B cell (primary cell): ENCODE data around the gene CDK5RAP1. TPM values are rescaled to one million over a fixed set of nuclear protein-coding genes. Genes with fewer than 3 reads are reported as not detected.
A peak's percentile ranks its signal among the peaks of the same experiment; 100 is the strongest.

ENCODE experiments used
- ATAC-seq: fragments of 200-7000 bp; cut with Tn5 transposase; one replicate; pipeline ENCODE4 v1.10.0; 2021; ENCODE audit warnings: low read depth, mild to moderate bottlenecking, moderate number of reproducible peaks, moderate library complexity
- CTCF ChIA-PET: fragments of 350-600 bp; sonication (Branson Sonifier 250); formaldehyde crosslinking; loops from one replicate; lab custom pipeline; 2021; ENCODE audit warnings: antibody characterized with exemption, inconsistent platforms; lab: Charles Lee
- POLR2A ChIA-PET: fragments of 350-600 bp; sonication (Branson Sonifier 250); formaldehyde crosslinking; loops from one replicate; lab custom pipeline; 2021; ENCODE audit warnings: antibody characterized with exemption; lab: Charles Lee
- DNase-seq: peaks from one replicate; pipeline ENCODE4 v3.0.0; 2013
- H2AFZ ChIP-seq: 2 replicates; pipeline ENCODE4 v1.6.1; 2012; ENCODE audit warnings: mild to moderate bottlenecking, low read depth, low read length; ENCODE audit not compliant: insufficient read depth, poor library complexity, severe bottlenecking
- H3K27ac ChIP-seq, 2 donors: 1 replicate in 1 of 2; 2 replicates in 1 of 2; pipeline ENCODE4 v1.5.1; 2012 to 2013; ENCODE audit warnings: low read length in 2 of 2, mild to moderate bottlenecking in 2 of 2, moderate library complexity in 1 of 2
- H3K27me3 ChIP-seq, 4 experiments: fragments of 200-600 bp in 1 of 4; sonication (generic) in 1 of 4; replicated peaks in 1 of 4; 1 replicate in 2 of 4; 2 replicates in 2 of 4; pipeline versions ENCODE4 v1.6.1 to v1.7.0; 2013 to 2016; ENCODE audit warnings: low read length in 3 of 4, mild to moderate bottlenecking in 2 of 4, mixed read lengths in 1 of 4, moderate library complexity in 1 of 4; ENCODE audit not compliant: insufficient read depth in 4 of 4, control insufficient read depth in 3 of 4; ENCODE audit errors: control extremely low read depth in 1 of 4
- H3K36me3 ChIP-seq, 2 experiments: replicated peaks in 1 of 2; 1 replicate in 1 of 2; 2 replicates in 1 of 2; pipeline versions ENCODE4 v1.6.1 to v1.7.1; 2013; ENCODE audit warnings: low read length in 1 of 2; ENCODE audit not compliant: insufficient read depth in 2 of 2, control insufficient read depth in 1 of 2; ENCODE audit errors: control extremely low read depth in 1 of 2, extremely low read depth in 1 of 2
- H3K4me1 ChIP-seq, 2 donors: fragments of 200-600 bp in 1 of 2; sonication (generic) in 1 of 2; 1 replicate in 1 of 2; 2 replicates in 1 of 2; pipeline versions ENCODE4 v1.5.1 to v1.6.1; 2013 to 2017; ENCODE audit warnings: low read length in 2 of 2; ENCODE audit not compliant: control insufficient read depth in 2 of 2, insufficient read depth in 2 of 2
- H3K4me2 ChIP-seq: replicated peaks from 2 replicates; pipeline ENCODE3; 2012; ENCODE audit warnings: mild to moderate bottlenecking, low read depth, low read length; ENCODE audit not compliant: poor library complexity, severe bottlenecking
- H3K4me3 ChIP-seq, 5 experiments: fragments of 200-600 bp in 1 of 5; sonication (generic) in 1 of 5; 1 replicate in 3 of 5; 2 replicates in 2 of 5; pipeline versions ENCODE4 v1.5.1 to v1.7.0; 2011 to 2016; ENCODE audit warnings: low read length in 4 of 5, mild to moderate bottlenecking in 4 of 5, low read depth in 2 of 5, control low read depth in 1 of 5, moderate library complexity in 1 of 5; ENCODE audit not compliant: insufficient read depth in 1 of 5; ENCODE audit errors: control extremely low read depth in 1 of 5, extremely low read depth in 1 of 5
- H3K79me2 ChIP-seq: fragments of 200-600 bp; sonication (generic); one replicate; pipeline ENCODE4 v1.6.0; 2016; ENCODE audit warnings: low read length; ENCODE audit not compliant: control insufficient read depth, insufficient read depth
- H3K9ac ChIP-seq: fragments of 200-600 bp; sonication (generic); 2 replicates; pipeline ENCODE4 v1.6.1; 2017; ENCODE audit warnings: mild to moderate bottlenecking, low read length, moderate library complexity
- H3K9me3 ChIP-seq, 3 donors: one replicate each; pipeline versions ENCODE4 v1.6.1 to v1.7.1; 2013; ENCODE audit warnings: low read length in 2 of 3; ENCODE audit not compliant: control insufficient read depth in 2 of 3, insufficient read depth in 1 of 3; ENCODE audit errors: control extremely low read depth in 1 of 3
- H4K20me1 ChIP-seq: 2 replicates; pipeline ENCODE4 v1.6.0; 2012; ENCODE audit warnings: mild to moderate bottlenecking, low read length; ENCODE audit not compliant: insufficient read depth, control insufficient read depth, poor library complexity, severe bottlenecking
- H3K27ac Mint-ChIP-seq: one replicate; pipeline ENCODE4 v1.8.0; 2021; ENCODE audit warnings: mixed read lengths
- H3K27me3 Mint-ChIP-seq: one replicate; pipeline ENCODE4 v1.8.0; 2021; ENCODE audit warnings: mixed read lengths
- H3K4me1 Mint-ChIP-seq: one replicate; pipeline ENCODE4 v1.8.0; 2021; ENCODE audit warnings: mixed read lengths
- H3K4me3 Mint-ChIP-seq: one replicate; pipeline ENCODE4 v1.8.0; 2021; ENCODE audit warnings: mixed read lengths
- H3K9me3 Mint-ChIP-seq: one replicate; pipeline ENCODE4 v1.8.0; 2022; ENCODE audit warnings: mixed read lengths; ENCODE audit not compliant: insufficient read depth
- EZH2 ChIP-seq: IDR thresholded peaks from 2 replicates; pipeline ENCODE4 v1.6.1; 2012; ENCODE audit warnings: borderline replicate concordance, low read depth, mild to moderate bottlenecking, moderate library complexity, low read length; ENCODE audit not compliant: insufficient read depth, poor library complexity, severe bottlenecking
- WGBS: methylation state at CpG from one replicate; pipeline ENCODE4 v1.1.5; 2013; ENCODE audit warnings: missing lambda C conversion rate; ENCODE audit not compliant: insufficient coverage; 5-methylcytosine and 5-hydroxymethylcytosine counted together
- intact Hi-C: fragments of 100-400 bp; cut with micrococcal nuclease; formaldehyde crosslinking; loops from one replicate; pipeline ENCODE4 v1.10.0; 2022
- polyA plus RNA-seq: library from polyadenylated mRNA; depleted of rRNA; stranded (reverse); fragments of >200 nt; gene quantifications from 2 replicates; pipeline ENCODE4 v1.2.3, GENCODE V29; 2012
- total RNA-seq, 2 donors: library from RNA; stranded (reverse); fragments of 120-200 nt in 1 of 2; gene quantifications; 1 replicate in 1 of 2; 2 replicates in 1 of 2; pipeline versions ENCODE4 v1.2.3 to v1.2.4, GENCODE V29; 2013 to 2022
- TF ChIP-seq, protein P1 (sequence below): fragments of 200-600 bp; IDR thresholded peaks from one replicate; pipeline ENCODE4 v1.8.0; 2022; ENCODE audit warnings: antibody characterized with exemption, mild to moderate bottlenecking

Gene CDK5RAP1
- total and polyA plus RNA-seq, 2 donors (not counting 1 experiment from before 2014, with no cell fraction given): 50.4 to 60.5 TPM

DNA sequence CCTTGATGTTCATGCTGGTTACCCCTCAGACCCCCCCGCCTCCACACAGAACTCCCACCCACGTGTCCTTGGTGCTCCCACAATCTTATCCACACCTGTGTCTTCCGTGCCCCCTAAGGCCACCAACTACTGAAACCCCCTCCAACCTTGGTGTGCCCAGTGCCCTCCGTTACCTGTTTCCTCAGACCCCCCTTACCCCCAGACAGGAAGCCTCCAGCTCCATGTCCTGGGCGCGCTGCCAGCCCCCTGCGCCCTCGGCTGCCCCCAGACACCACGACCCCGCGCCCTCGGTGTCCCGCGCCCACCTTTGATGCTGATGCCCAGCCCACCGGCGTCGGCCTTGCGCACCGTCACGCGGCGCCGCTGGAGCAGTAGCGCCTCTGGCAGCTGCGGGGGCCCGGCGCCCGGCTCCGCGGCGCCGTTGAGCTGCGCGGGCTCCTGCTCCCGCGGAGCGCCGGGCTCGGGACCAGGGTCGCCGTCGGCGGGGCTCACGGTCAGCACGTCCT lies 41.7 kb upstream of the CDK5RAP1 start:
- H3K9ac ChIP-seq: peak overlapping the region; percentile 74
- peak overlapping the region; percentile 97 for H3K4me2 ChIP-seq
- H3K36me3 ChIP-seq: no peaks in the 10 kb centered on the region
- DNase-seq: no peak
- ChIA-PET CTCF (interaction anchor here (0.6 to 4.3 kb wide), 5 partner anchors 35 to 619 kb away, joined by 3 to 33 read pairs (median 5); partner anchors contain the start of gene CDK5RAP1), POLR2A (interaction anchor here (0.6 to 2.0 kb wide), 4 partner anchors 34 to 291 kb away, joined by 3 to 10 read pairs (median 6); no protein-coding TSS in a partner anchor)
- no peaks in the 10 kb centered on the region for H3K9me3 Mint-ChIP-seq
- no peaks in the 10 kb centered on the region for H3K9me3 ChIP-seq
- WGBS: 3% methylated on average over 45 of the region's 45 CpGs
- peak overlapping the region; percentile 56 for H3K27ac Mint-ChIP-seq
- H3K4me3 Mint-ChIP-seq: peak overlapping the region; percentile 83
- ATAC-seq: peak; percentile 3
- no peaks in the 10 kb centered on the region for H3K27me3 ChIP-seq
- intact Hi-C loops: loop anchor here (1.0 to 5.0 kb wide), 5 partner anchors 34 to 669 kb away; partner anchors contain the start of gene EIF2S2
- no peak overlapping the region for H3K27ac ChIP-seq
- H2AFZ ChIP-seq: peak overlapping the region; percentile 83
- H3K4me1 ChIP-seq: peaks cover 13 to 23% of the 10 kb centered on the region in 2 donors
- TF ChIP-seq, protein P1, sequence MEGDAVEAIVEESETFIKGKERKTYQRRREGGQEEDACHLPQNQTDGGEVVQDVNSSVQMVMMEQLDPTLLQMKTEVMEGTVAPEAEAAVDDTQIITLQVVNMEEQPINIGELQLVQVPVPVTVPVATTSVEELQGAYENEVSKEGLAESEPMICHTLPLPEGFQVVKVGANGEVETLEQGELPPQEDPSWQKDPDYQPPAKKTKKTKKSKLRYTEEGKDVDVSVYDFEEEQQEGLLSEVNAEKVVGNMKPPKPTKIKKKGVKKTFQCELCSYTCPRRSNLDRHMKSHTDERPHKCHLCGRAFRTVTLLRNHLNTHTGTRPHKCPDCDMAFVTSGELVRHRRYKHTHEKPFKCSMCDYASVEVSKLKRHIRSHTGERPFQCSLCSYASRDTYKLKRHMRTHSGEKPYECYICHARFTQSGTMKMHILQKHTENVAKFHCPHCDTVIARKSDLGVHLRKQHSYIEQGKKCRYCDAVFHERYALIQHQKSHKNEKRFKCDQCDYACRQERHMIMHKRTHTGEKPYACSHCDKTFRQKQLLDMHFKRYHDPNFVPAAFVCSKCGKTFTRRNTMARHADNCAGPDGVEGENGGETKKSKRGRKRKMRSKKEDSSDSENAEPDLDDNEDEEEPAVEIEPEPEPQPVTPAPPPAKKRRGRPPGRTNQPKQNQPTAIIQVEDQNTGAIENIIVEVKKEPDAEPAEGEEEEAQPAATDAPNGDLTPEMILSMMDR: no peak
- TF ChIP-seq EZH2: no peak
- H4K20me1 ChIP-seq: no peaks in the 10 kb centered on the region
- no peaks in the 10 kb centered on the region for H3K27me3 Mint-ChIP-seq
- peak overlapping the region in 4 of 5 experiments; percentile 11 to 81 (median 78) for H3K4me3 ChIP-seq
- H3K4me1 Mint-ChIP-seq: peaks cover 31% of the 10 kb centered on the region
- H3K79me2 ChIP-seq: no peaks in the 10 kb centered on the region
